ENCODE data around the gene EEFSEC. TPM values are rescaled to one million over a fixed set of nuclear protein-coding genes. Genes with fewer than 3 reads are reported as not detected.

The EEFSEC gene
- total RNA-seq, result 2.7 and 8.5 TPM in 2 replicates

GRCh38 chr3:128153156-128154041 is at the start of gene EEFSEC:
Gene EEFSEC, plus strand, starts transcription at chr3:128153481. Its CDS starts 27 bp downstream, at chr3:128153508.

GRCh38 chr3:128123538-128124368 is 29.5 kb upstream of the EEFSEC start, which contains the start of gene RUVBL1:
Gene RUVBL1, minus strand, starts transcription at chr3:128123812. Its CDS starts 88 bp downstream, at chr3:128123724.

Other genes with a start within 250 kb of the EEFSEC start
- gene KBTBD12, start 238.2 kb upstream of the EEFSEC start, total RNA-seq, result 0.21 TPM in 1 of 2 replicates, not detected in the other
- gene SEC61A1, start 101.0 kb upstream of the EEFSEC start, total RNA-seq, result 177 and 230 TPM in 2 replicates
- gene RUVBL1, start 29.7 kb upstream of the EEFSEC start, total RNA-seq, result 71.6 and 81.6 TPM in 2 replicates

Data from tracheal epithelial cell (primary cell).